GM06990 (cell line): ENCODE data around the gene GALNT16.

ENCODE experiments used
- DNase-seq: peaks from one replicate; pipeline ENCODE4 v3.0.0-alpha.2; 2011; ENCODE audit not compliant: insufficient read length; ENCODE audit errors: extremely low read depth
- H3K27me3 ChIP-seq: replicated peaks from 2 replicates; pipeline ENCODE4 v1.6.0; 2011; ENCODE audit warnings: low read length; ENCODE audit not compliant: control insufficient read depth, insufficient read depth
- H3K36me3 ChIP-seq: 2 replicates; pipeline ENCODE4 v1.5.1; 2011; ENCODE audit warnings: low read length; ENCODE audit not compliant: control insufficient read depth, insufficient read depth
- H3K4me3 ChIP-seq: replicated peaks from 2 replicates; pipeline ENCODE4 v1.5.1; 2011; ENCODE audit warnings: low read depth, mild to moderate bottlenecking, control low read depth, low read length
- CTCF ChIP-seq: IDR thresholded peaks from 2 replicates; pipeline ENCODE4 v1.5.1; 2011; ENCODE audit warnings: low read length, control low read depth, mild to moderate bottlenecking, inconsistent platforms; ENCODE audit not compliant: insufficient read depth, poor library complexity, severe bottlenecking

Gene GALNT16

GRCh38 chr14:69354383-69355153 lies 94.6 kb downstream of the GALNT16 start:
- DNase-seq: peak; percentile 86
- H3K27me3 ChIP-seq: no peaks in the 10 kb centered on the region
- H3K4me3 ChIP-seq: peak overlapping the region; percentile 47
- H3K36me3 ChIP-seq: no peaks in the 10 kb centered on the region
- no peak for TF ChIP-seq CTCF

GRCh38 chr14:69355154-69355597 lies 95.2 kb downstream of the GALNT16 start:
- no peak for TF ChIP-seq CTCF
- Histone ChIP-seq H3K27me3 (no peaks in the 10 kb centered on the region), H3K36me3 (no peaks in the 10 kb centered on the region), H3K4me3 (peak overlapping the region; percentile 47)
- no peak for DNase-seq

GRCh38 chr14:69355607-69356281 lies 95.8 kb downstream of the GALNT16 start:
- no peak for TF ChIP-seq CTCF
- DNase-seq: no peak
- H3K27me3 ChIP-seq: no peaks in the 10 kb centered on the region

GRCh38 chr14:69356903-69357543 lies 97.1 kb downstream of the GALNT16 start:
- Histone ChIP-seq H3K4me3 (no peak overlapping the region), H3K36me3 (no peaks in the 10 kb centered on the region), H3K27me3 (no peaks in the 10 kb centered on the region)
- TF ChIP-seq CTCF: no peak
- DNase-seq: no peak

More at GRCh38 chr14:69355607-69356281, 95.8 kb downstream of the GALNT16 start:
- Histone ChIP-seq H3K4me3 (no peak overlapping the region), H3K36me3 (no peaks in the 10 kb centered on the region)

- no peak for DNase-seq
- H3K36me3 ChIP-seq: no peaks in the 10 kb centered on the region
- H3K4me3 ChIP-seq: no peak overlapping the region
- no peak for TF ChIP-seq CTCF
- no peaks in the 10 kb centered on the region for H3K27me3 ChIP-seq
Measured at GRCh38 chr14:69357544-69358200, 97.7 kb downstream of the GALNT16 start.
